ENCODE measurements around the gene BEST4. TPM values are rescaled to one million over a fixed set of nuclear protein-coding genes. Genes with fewer than 3 reads are reported as not detected.
A peak's percentile ranks its signal among the peaks of the same experiment; 100 is the strongest.

Gene BEST4
- total and polyA plus RNA-seq, 2 of the 13 experiments (the other 11 are each of a cell fraction or from before 2014, with no cell fraction given): 0.77 to 1.4 TPM

- TF ChIP-seq GPBP1L1 (CRISPR knock-in tag; IDR thresholded peaks at IDR 0.05) (no peak), LCORL (IDR thresholded peaks at IDR 0.05) (no peak), LCORL (CRISPR knock-in tag; IDR thresholded peaks at IDR 0.05) (peak; percentile 61; the same call in 1 of the 2 replicates), NKX3-1 (CRISPR knock-in tag; IDR thresholded peaks at IDR 0.05) (peak; percentile 97), ZNF605 (CRISPR knock-in tag; IDR thresholded peaks at IDR 0.05) (peak; percentile 92), ZNF274 (CRISPR knock-in tag; IDR thresholded peaks at IDR 0.05) (peak; percentile 81), SSRP1 (CRISPR knock-in tag; IDR thresholded peaks at IDR 0.05) (no peak), NCOA2 (CRISPR knock-in tag; IDR thresholded peaks at IDR 0.05) (peak; percentile 58), MXI1 (IDR thresholded peaks at IDR 0.05; ENCODE audit: borderline replicate concordance, low read depth, low read length) (peak; percentile 78; the same call in 1 of the 3 replicates), KDM4B (CRISPR knock-in tag; IDR thresholded peaks at IDR 0.05) (no peak; the same call in 1 of the 2 replicates), ZNF839 (CRISPR knock-in tag; IDR thresholded peaks at IDR 0.05; ENCODE audit: borderline replicate concordance) (no peak), ZBTB8A (CRISPR knock-in tag; IDR thresholded peaks at IDR 0.05; ENCODE audit: borderline replicate concordance, low read depth) (no peak), KLF12 (CRISPR knock-in tag; IDR thresholded peaks at IDR 0.05; ENCODE audit: borderline replicate concordance) (peak; percentile 92), ZNF207 (IDR thresholded peaks at IDR 0.05; ENCODE audit: borderline replicate concordance) (no peak), NR2F1 (CRISPR knock-in tag; IDR thresholded peaks at IDR 0.05) (peak; percentile 80 to 92; a peak in 3 of 4 replicates), ZNF781 (CRISPR knock-in tag; IDR thresholded peaks at IDR 0.05; ENCODE audit: borderline replicate concordance, not compliant biosample characterization) (peak; percentile 82), CREB1 (IDR thresholded peaks at IDR 0.05) (peak; percentile 98), CREB1 (CRISPR knock-in tag; IDR thresholded peaks at IDR 0.05) (peak; percentile 100), XRCC5 (optimal IDR thresholded peaks at IDR 0.05; ENCODE audit: low read length) (peak; percentile 69), ZNF121 (CRISPR knock-in tag; IDR thresholded peaks at IDR 0.05) (no peak), ZSCAN22 (CRISPR knock-in tag; IDR thresholded peaks at IDR 0.05) (no peak; the same call in 1 of the 2 replicates)
- TF ChIP-seq, protein P1, sequence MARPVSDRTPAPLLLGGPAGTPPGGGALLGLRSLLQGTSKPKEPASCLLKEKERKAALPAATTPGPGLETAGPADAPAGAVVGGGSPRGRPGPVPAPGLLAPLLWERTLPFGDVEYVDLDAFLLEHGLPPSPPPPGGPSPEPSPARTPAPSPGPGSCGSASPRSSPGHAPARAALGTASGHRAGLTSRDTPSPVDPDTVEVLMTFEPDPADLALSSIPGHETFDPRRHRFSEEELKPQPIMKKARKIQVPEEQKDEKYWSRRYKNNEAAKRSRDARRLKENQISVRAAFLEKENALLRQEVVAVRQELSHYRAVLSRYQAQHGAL (CRISPR knock-in tag; IDR thresholded peaks at IDR 0.05; ENCODE audit: not compliant biosample characterization): peak; percentile 86
- TF ChIP-seq, protein P2, sequence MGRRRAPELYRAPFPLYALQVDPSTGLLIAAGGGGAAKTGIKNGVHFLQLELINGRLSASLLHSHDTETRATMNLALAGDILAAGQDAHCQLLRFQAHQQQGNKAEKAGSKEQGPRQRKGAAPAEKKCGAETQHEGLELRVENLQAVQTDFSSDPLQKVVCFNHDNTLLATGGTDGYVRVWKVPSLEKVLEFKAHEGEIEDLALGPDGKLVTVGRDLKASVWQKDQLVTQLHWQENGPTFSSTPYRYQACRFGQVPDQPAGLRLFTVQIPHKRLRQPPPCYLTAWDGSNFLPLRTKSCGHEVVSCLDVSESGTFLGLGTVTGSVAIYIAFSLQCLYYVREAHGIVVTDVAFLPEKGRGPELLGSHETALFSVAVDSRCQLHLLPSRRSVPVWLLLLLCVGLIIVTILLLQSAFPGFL (CRISPR knock-in tag; IDR thresholded peaks at IDR 0.05): no peak
- TF ChIP-seq, protein P3, sequence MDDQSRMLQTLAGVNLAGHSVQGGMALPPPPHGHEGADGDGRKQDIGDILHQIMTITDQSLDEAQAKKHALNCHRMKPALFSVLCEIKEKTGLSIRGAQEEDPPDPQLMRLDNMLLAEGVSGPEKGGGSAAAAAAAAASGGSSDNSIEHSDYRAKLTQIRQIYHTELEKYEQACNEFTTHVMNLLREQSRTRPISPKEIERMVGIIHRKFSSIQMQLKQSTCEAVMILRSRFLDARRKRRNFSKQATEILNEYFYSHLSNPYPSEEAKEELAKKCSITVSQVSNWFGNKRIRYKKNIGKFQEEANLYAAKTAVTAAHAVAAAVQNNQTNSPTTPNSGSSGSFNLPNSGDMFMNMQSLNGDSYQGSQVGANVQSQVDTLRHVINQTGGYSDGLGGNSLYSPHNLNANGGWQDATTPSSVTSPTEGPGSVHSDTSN (CRISPR knock-in tag; IDR thresholded peaks at IDR 0.05; ENCODE audit: borderline replicate concordance): peak; percentile 77
- TF ChIP-seq, protein P4, sequence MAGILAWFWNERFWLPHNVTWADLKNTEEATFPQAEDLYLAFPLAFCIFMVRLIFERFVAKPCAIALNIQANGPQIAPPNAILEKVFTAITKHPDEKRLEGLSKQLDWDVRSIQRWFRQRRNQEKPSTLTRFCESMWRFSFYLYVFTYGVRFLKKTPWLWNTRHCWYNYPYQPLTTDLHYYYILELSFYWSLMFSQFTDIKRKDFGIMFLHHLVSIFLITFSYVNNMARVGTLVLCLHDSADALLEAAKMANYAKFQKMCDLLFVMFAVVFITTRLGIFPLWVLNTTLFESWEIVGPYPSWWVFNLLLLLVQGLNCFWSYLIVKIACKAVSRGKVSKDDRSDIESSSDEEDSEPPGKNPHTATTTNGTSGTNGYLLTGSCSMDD (CRISPR knock-in tag; IDR thresholded peaks at IDR 0.05): peak; percentile 50; the same call in 1 of the 2 replicates
Measured at GRCh38 chr1:44775078-44775929, 12.7 kb downstream of the BEST4 start, which contains the start of gene RPS8 (continued).

Measured in HepG2 (cell line).